HepG2 (cell line): ENCODE results near the gene DIS3L2. TPM values are rescaled to one million over a fixed set of nuclear protein-coding genes. Genes with fewer than 3 reads are reported as not detected.

Experiments used
- ATF7-NPFF ChIP-seq: sonication (generic); formaldehyde crosslinking; IDR thresholded peaks from 2 replicates; pipeline ENCODE4 v1.8.1; 2023; ENCODE audit warnings: mild to moderate bottlenecking, low read depth, missing genetic modification reagents, moderate library complexity
- DMAP1 ChIP-seq: IDR thresholded peaks from 2 replicates; pipeline ENCODE4 v1.6.1; 2016
- EP300 ChIP-seq, 3 experiments: sonication (generic) in 1 of 3; formaldehyde crosslinking in 1 of 3; IDR thresholded peaks; 2 replicates each; pipeline versions ENCODE4 v1.5.1 to v1.6.1; 2011 to 2020; ENCODE audit warnings: low read depth in 2 of 3, low read length in 2 of 3, borderline replicate concordance in 1 of 3, improper control_type of control experiment in 1 of 3, mild to moderate bottlenecking in 1 of 3, missing genetic modification reagents in 1 of 3, moderate library complexity in 1 of 3
- FOXP1 ChIP-seq, 2 experiments: fragments of 450-650 bp in 1 of 2; IDR thresholded peaks; 2 replicates each; pipeline ENCODE4 v1.6.1; 2017 to 2018; ENCODE audit warnings: antibody characterized with exemption in 1 of 2
- HIVEP1 ChIP-seq: sonication (generic); formaldehyde crosslinking; IDR thresholded peaks from 2 replicates; pipeline ENCODE4 v1.4.0; 2020; ENCODE audit warnings: mild to moderate bottlenecking, missing genetic modification reagents
- LCORL ChIP-seq, 2 experiments: fragments of 450-650 bp in 1 of 2; sonication (generic) in 1 of 2; formaldehyde crosslinking in 1 of 2; IDR thresholded peaks; 2 replicates each; pipeline versions ENCODE4 v1.5.0 to v1.6.1; 2017 to 2020; ENCODE audit warnings: antibody characterized with exemption in 1 of 2, missing genetic modification reagents in 1 of 2
- MED8 ChIP-seq: sonication (generic); formaldehyde crosslinking; IDR thresholded peaks from 2 replicates; pipeline ENCODE4 v1.8.1; 2023; ENCODE audit warnings: mild to moderate bottlenecking, missing genetic modification reagents; ENCODE audit not compliant: insufficient replicate concordance
- MEIS1 ChIP-seq: sonication (generic); formaldehyde crosslinking; IDR thresholded peaks from 2 replicates; pipeline ENCODE4 v1.9.0; 2021; ENCODE audit warnings: mild to moderate bottlenecking, missing genetic modification reagents, moderate library complexity, borderline replicate concordance
- MIER2 ChIP-seq: IDR thresholded peaks from 2 replicates; pipeline ENCODE4 v1.6.1; 2016; ENCODE audit warnings: missing biosample characterization, missing genetic modification reagents
- NCOA2 ChIP-seq: sonication (generic); formaldehyde crosslinking; IDR thresholded peaks from 2 replicates; pipeline ENCODE4 v1.8.0; 2022; ENCODE audit warnings: inconsistent platforms
- RFX3 ChIP-seq: IDR thresholded peaks from 2 replicates; pipeline ENCODE4 v1.6.1; 2016; ENCODE audit warnings: missing biosample characterization, missing genetic modification reagents
- SIN3B ChIP-seq: fragments of 150-350 bp; IDR thresholded peaks from 2 replicates; pipeline ENCODE4 v1.6.1; 2014; ENCODE audit warnings: low read length
- SMARCC2 ChIP-seq: fragments of 450-650 bp; IDR thresholded peaks from 2 replicates; pipeline ENCODE4 v1.6.1; 2017; ENCODE audit warnings: antibody characterized with exemption, mild to moderate bottlenecking
- SOX6 ChIP-seq, 2 experiments: fragments of 450-650 bp in 1 of 2; sonication (generic) in 1 of 2; formaldehyde crosslinking in 1 of 2; IDR thresholded peaks; 2 replicates each; pipeline versions ENCODE4 v1.4.0 to v1.6.1; 2017 to 2020; ENCODE audit warnings: antibody characterized with exemption in 1 of 2, mild to moderate bottlenecking in 1 of 2, missing genetic modification reagents in 1 of 2
- THAP9 ChIP-seq: sonication (generic); formaldehyde crosslinking; IDR thresholded peaks from 2 replicates; pipeline ENCODE4; 2020; ENCODE audit warnings: missing genetic modification reagents, mild to moderate bottlenecking, borderline replicate concordance
- ZFP1 ChIP-seq: IDR thresholded peaks from 2 replicates; pipeline ENCODE4 v1.6.1; 2016
- ZNF263 ChIP-seq: sonication (generic); formaldehyde crosslinking; IDR thresholded peaks from 2 replicates; pipeline ENCODE4 v1.4.0; 2020; ENCODE audit warnings: missing genetic modification reagents
- ZNF276 ChIP-seq: sonication (generic); formaldehyde crosslinking; IDR thresholded peaks from 2 replicates; pipeline ENCODE4 v1.4.0; 2020; ENCODE audit warnings: mild to moderate bottlenecking, low read depth, missing genetic modification reagents
- ZNF281 ChIP-seq: sonication (generic); formaldehyde crosslinking; IDR thresholded peaks from 2 replicates; pipeline ENCODE4 v1.4.0; 2020; ENCODE audit warnings: missing genetic modification reagents, borderline replicate concordance
- ZNF564 ChIP-seq: sonication (generic); formaldehyde crosslinking; IDR thresholded peaks from 2 replicates; pipeline ENCODE4 v1.8.1; 2023; ENCODE audit warnings: mild to moderate bottlenecking, missing genetic modification reagents
- ZNF589 ChIP-seq: sonication (generic); formaldehyde crosslinking; conservative IDR thresholded peaks from 2 replicates; pipeline ENCODE4 v1.8.0; 2022; ENCODE audit warnings: mild to moderate bottlenecking, moderate library complexity, missing genetic modification reagents
- polyA plus RNA-seq, 8 experiments: library from polyadenylated mRNA; depleted of rRNA in 3 of 8; stranded (reverse) in 7 of 8; unstranded in 1 of 8; fragments of >200 nt; fragmentation: Illumina TruSeq in 4 of 8; extraction: Trizol in 4 of 8; gene quantifications; 2 replicates each; pipeline versions ENCODE4 v1.2.1 to v1.2.3, GENCODE V29; 2011 to 2016; ENCODE audit warnings: low read depth in 4 of 8, missing spikeins in 1 of 8, mixed read lengths in 1 of 8; ENCODE audit not compliant: insufficient read depth in 1 of 8
- total RNA-seq, 5 experiments: library from RNA; depleted of rRNA; stranded (reverse); fragments of >200 nt; fragmentation: Illumina TruSeq; extraction: Trizol; gene quantifications; 2 replicates each; pipeline ENCODE4 v1.2.3, GENCODE V29; 2016; ENCODE audit warnings: low read depth in 1 of 5

The DIS3L2 gene
- total and polyA plus RNA-seq, 2 of the 13 experiments (the other 11 are each of a cell fraction or from before 2014, with no cell fraction given), result 7.0 to 23.9 TPM

- TF ChIP-seq SMARCC2, result no peak
- peak; percentile 91 for TF ChIP-seq ZNF276
- TF ChIP-seq MED8 (CRISPR knock-in tag), result peak; percentile 63
- peak; percentile 12; the same call in 1 of the 2 replicates for TF ChIP-seq NCOA2 (CRISPR knock-in tag)
- no peak for TF ChIP-seq ZNF281 (CRISPR knock-in tag)
- TF ChIP-seq FOXP1 (IDR thresholded peaks at IDR 0.05), result no peak
- no peak for TF ChIP-seq FOXP1 (CRISPR knock-in tag; IDR thresholded peaks at IDR 0.05)
- peak; percentile 97 for TF ChIP-seq DMAP1 (CRISPR knock-in tag)
- peak; percentile 32 for TF ChIP-seq SIN3B
- 0 out of 2 replicates have a peak, but pooled peaks have one; percentile 21 for TF ChIP-seq ZNF589 (CRISPR knock-in tag)
- no peak for TF ChIP-seq SOX6 (IDR thresholded peaks at IDR 0.05)
- peak; percentile 90 for TF ChIP-seq SOX6 (CRISPR knock-in tag; IDR thresholded peaks at IDR 0.05)
- TF ChIP-seq MEIS1 (CRISPR knock-in tag), result peak; percentile 82; the same call in 1 of the 2 replicates
- peak; percentile 92 for TF ChIP-seq THAP9 (CRISPR knock-in tag)
- TF ChIP-seq LCORL (IDR thresholded peaks at IDR 0.05), result no peak
- peak; percentile 92 for TF ChIP-seq LCORL (CRISPR knock-in tag; IDR thresholded peaks at IDR 0.05)
- peak; percentile 88 for TF ChIP-seq HIVEP1 (CRISPR knock-in tag)
- TF ChIP-seq RFX3, result peak; percentile 76
- peak; percentile 61; the same call in 1 of the 2 replicates for TF ChIP-seq ZNF263 (CRISPR knock-in tag)
- peak; percentile 96 for TF ChIP-seq ATF7-NPFF (CRISPR knock-in tag)
- TF ChIP-seq ZFP1, result no peak
- no peak for TF ChIP-seq EP300 (IDR thresholded peaks at IDR 0.05; ENCODE audit: low read depth in 2 of 2, low read length in 2 of 2)
- TF ChIP-seq EP300 (CRISPR knock-in tag; IDR thresholded peaks at IDR 0.05; ENCODE audit: borderline replicate concordance), result peak; percentile 22; the same call in 1 of the 2 replicates
- TF ChIP-seq ZNF564 (CRISPR knock-in tag), result peak; percentile 74; the same call in 1 of the 2 replicates
- TF ChIP-seq MIER2, result no peak; the same call in 1 of the 2 replicates
These were observed at the start of gene DIS3L2 (continued) for GRCh38 chr2:231961349-231962166.
